NOMO-1 (cell line): Measurements from ENCODE around the gene SHD.
"Not testable (repeated sequence)": the region's sequence is repeated elsewhere in the genome, so short reads cannot be mapped to it uniquely, and the experiment has no call there.

Source experiments
- DNase-seq, 2 experiments: peaks; one replicate each; lab custom pipeline; 2025; ENCODE audit not compliant: unreplicated experiment in 2 of 2; lab: John Stamatoyannopoulos, UW

The SHD gene

DNA sequence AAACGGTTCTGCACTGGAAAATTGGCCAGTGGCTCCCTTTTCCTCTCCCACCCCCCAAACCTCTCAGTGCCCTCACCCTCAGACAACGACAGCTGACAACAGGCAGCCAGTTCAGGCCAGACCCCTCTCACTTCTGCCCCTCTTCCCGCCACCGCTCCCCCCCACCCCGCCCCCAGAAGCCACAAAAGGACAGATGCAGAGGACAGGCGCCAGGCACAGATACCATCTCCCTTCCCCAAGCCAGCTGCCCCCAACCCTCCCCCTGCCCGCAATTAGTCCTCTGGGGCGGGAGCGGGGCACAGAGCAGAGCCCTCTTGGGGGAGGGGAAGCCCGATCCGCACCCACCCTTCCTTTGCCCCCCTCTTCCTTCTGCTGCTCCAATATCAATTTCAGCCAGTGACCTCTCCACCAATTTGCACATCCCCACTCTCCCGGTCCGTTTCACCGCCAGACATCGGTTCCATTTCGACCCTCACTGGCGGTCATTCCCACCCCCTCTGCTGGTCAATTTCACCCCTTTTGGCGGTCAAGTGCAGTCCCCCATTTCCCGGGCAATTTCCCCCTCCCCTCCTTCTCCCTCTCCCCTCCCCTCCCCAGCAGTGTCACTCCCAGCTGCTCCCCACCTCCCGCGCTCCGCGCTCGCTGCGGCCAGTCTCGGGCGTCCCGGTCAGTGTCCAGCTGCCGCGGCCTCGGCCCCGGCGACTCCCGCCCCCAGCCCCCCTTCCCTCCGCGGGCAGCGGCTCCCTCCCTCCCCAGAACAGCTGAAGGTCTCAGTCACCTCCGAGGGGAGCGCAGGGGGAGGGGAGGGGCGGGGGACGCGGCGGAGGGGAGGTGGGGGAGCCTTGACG lies at the start of gene SHD:
Gene SHD (plus strand): TSS at position 848 of the 848 bp plus-strand sequence. CDS start 798 bp downstream, outside the sequence.
- no peak for DNase-seq

DNA sequence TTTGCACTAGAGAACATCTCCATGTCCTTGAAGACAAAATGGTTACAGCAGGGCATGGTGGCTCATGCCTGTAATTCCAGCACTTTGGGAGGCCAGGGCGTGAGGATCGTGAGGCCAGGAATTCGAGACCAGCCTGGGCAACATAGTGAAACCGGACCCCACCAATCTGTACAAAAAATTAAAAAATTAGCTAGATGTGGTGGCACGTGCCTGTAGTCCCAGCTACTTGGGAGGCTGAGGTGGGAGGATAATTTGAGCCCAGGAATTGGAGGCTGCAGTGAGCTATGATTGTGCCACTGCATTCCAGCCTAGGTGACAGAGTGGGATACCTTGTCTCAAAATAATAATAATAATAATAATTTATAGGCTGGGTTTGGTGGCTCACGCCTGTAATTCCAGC lies 48.8 kb upstream of the SHD start:
- DNase-seq, result not testable (repeated sequence)

GRCh38 chr19:4231521-4231920 lies 47.5 kb upstream of the SHD start:
- not testable (repeated sequence) for DNase-seq

DNA sequence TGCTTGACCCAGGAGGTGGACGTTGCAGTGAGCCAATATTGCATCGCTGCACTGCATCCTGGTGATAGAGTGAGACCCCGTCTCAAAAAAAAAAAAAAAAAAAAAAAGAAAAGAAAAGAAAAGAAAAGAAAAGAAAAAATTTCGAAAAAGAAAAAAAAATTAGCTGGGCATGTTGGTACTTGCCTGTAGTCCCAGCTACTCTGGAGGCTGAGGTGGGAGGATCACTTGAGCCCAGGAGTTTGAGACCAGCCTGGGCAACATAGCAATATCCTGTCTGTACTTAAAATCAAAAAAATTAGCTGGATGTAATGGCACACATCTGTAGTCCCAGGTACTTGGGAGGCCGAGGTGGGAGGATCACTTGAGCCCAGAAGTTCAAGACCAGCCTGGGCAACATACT lies 46.9 kb upstream of the SHD start:
- DNase-seq, result not testable (repeated sequence)

- no peak for DNase-seq
These were observed 46.3 kb upstream of the SHD start for GRCh38 chr19:4232614-4233281.

DNA sequence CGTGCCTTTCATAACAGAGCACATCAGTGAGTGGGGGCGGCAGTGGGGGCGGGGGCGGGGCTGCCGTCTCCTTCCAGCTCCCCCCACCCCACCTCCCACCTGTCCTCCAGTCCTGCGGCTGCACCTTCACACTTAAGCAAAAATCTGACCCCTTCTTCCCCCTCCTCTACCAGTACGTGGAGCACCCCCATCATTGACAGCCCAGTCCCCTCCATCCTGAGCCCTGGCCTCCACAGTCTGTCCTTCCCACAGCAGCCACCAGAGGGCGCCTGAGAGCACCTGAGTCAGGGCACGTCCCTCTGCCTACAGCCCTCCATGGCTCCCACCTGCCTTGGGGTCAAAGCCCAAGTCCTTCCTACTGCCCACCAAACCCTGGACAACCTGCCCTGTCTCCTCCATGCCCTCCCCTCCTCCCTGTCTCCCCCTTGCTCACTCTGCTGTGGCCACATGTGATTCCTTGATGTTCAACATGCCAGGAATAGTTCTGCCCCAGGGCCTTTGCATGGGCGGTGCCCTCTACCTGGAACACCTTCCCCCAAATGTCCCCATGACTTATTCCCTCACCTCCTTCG lies 45.7 kb upstream of the SHD start:
- peak; percentile 6 to 29 for DNase-seq

GRCh38 chr19:4234142-4234861 lies 44.8 kb upstream of the SHD start:
- DNase-seq, result no peak

GRCh38 chr19:4234862-4235201 lies 44.2 kb upstream of the SHD start:
- no peak for DNase-seq

GRCh38 chr19:4237510-4237909 lies 41.6 kb upstream of the SHD start:
- DNase-seq, result not testable (repeated sequence)

DNA sequence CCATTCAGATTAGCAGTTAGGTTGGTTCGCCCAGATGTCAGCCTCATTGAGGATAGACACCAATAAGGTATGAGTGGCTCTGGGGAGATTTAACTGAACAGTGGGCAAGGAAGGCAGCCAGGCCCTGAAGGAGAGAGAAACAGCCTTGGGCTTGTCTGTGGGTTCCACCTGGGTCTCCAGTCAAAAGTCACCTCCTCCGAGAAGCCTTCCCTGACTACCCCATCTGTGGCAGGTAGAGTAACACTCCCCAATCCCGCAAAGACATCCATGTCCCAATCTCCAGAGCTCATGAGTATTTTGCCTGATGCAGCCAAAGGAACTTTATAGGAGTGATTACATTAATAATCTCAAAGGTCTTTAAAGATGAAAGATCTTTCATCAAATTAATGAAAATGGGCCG lies 40.2 kb upstream of the SHD start:
- DNase-seq, result no peak

DNA sequence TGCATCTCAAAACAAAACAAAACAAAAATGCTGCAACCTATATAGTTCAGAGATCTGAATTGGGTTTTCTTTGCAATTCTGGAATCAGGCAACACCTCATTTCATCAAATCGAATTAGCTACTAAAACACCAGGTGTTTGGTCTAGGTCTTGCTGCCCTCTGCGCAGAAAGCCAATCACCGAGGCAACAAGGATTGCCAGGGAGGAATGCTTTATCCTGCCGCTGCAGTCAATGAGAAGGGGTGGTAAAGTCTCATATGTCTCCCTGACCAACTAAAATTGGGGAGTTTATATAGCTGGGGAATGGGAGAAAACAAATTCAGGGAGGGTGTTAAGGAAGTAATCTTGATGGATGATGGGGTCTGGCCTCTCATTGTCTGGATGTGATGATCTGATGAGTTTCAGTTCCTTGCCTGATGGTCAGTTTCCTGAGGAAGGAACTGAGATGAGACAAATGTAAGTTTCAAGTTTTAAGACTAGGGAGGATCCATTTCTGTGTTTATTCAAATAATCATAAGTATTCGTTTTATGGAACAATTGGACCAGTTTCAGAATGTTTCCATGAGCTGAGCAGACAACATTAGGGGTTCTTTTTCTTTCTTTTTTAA lies 37.1 kb upstream of the SHD start:
- peak in 1 of 2 experiments; percentile 56 for DNase-seq

DNA sequence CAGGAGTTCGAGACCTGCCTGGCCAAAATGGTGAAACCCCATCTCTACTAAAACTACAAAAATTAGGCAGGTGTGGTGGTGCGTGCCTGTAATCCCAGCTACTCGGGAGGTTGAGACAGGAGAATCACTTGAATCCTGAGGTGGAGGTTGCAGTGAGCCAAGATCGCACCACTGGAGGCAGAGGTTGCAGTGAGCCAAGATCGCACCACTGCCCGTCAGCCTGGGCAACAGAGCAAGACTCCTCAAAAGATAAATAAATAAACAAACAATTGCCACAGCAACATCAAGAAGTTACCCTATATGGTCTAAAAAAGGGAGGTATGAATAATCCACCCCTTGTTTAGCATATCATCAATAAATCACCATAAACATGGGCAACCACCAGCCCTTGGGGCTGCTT lies 33.1 kb upstream of the SHD start:
- DNase-seq, result not testable (repeated sequence)

GRCh38 chr19:4246767-4247593 lies 32.1 kb upstream of the SHD start, which contains the start of gene YJU2:
YJU2 (plus strand) TSS chr19:4247080; CDS start chr19:4247147, 67 bp downstream.
- DNase-seq, result peak; percentile 97 to 99

GRCh38 chr19:4256563-4256962 lies 22.5 kb upstream of the SHD start:
- no peak for DNase-seq

DNA sequence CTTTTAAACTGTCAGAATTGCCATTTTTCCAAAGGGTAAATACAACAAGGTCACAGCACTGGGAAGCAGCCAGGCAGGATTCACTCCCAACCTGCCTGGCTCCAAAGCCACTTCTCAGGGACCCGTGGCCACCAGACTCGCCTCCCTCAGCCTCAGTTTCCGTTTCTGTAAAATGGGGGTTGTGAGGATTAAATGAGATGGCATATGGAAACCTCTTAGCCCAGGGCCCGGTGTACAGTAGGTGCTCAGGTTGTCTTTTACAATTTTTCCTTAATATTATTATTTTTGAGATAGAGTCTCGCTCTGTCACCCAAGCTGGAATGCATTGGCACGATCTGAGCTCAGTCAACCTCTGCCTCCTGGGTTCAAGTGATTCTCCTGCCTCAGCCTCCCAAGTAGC lies 22.0 kb upstream of the SHD start:
- no peak for DNase-seq

- DNase-seq, result no peak
These were observed 20.9 kb upstream of the SHD start for GRCh38 chr19:4258181-4258580.

DNA sequence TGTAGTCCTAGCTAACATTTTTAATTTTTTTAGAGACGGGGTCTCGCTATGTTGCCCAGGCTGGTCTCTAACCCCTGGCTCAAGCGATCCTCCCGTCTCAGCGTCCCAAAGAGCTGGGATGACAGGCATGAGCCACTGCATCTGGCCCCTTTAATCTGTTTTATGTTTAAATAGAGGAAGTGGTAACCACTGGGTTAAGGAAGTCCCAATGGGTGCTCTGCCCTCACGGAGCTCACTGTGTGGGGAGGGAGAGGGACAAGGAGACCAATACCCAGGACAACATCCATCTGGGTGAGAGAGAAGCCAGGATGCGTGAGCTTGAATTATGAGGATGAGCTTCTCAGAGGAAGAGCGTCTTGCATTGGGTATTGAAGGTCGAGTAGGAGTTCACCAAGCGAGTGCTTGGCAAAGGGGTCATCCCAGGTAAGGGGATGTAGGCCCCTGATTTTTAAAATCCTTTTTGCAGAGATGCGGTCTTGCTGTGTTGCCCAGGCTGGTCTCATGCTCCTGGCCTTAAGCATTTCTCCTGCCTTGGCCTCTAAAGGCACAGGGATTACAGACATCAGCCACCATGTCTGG lies 18.4 kb upstream of the SHD start:
- DNase-seq, result peak in 1 of 2 experiments; percentile 21

DNA sequence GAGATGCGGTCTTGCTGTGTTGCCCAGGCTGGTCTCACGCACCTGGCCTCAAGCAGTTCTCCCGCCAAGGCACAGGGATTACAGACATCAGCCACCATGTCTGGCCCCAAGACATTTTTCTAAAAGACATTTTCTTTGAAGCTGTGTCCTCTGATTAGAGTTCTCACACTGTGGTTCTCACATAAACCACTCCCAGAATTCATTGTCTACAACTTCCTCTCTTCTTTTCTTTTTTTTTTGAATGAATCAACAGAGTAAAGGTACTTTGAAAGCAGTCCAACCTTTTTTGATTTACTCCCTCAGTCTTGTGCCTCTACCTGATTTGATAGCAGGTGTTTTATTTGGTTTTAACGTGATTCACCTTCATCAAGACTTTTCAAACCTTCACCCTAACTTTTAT lies 14.3 kb upstream of the SHD start:
- DNase-seq, result no peak

- no peak for DNase-seq
These were observed 12.6 kb upstream of the SHD start for GRCh38 chr19:4266253-4267000.
